ENCODE measurements around the gene THNSL1.

DNA sequence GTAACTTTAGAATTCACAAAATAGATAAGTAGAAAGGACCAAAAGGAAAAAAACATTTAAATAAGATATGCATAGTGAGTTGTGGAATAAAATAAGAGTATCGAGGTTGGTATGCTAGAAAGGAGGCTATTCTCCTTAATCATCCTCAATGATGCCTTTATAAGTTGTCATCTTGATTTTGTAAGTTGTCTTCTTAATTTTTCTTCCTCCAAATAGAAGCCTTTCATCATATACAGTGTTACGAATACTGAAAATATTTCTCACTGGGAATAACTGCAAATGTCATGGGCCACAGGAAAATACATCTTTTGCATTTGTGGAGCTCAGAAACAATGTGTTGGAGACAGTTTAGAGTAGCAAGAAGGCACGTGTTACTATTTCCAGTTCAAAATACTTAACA lies 32.5 kb upstream of the THNSL1 start:
- TF ChIP-seq, protein P1, sequence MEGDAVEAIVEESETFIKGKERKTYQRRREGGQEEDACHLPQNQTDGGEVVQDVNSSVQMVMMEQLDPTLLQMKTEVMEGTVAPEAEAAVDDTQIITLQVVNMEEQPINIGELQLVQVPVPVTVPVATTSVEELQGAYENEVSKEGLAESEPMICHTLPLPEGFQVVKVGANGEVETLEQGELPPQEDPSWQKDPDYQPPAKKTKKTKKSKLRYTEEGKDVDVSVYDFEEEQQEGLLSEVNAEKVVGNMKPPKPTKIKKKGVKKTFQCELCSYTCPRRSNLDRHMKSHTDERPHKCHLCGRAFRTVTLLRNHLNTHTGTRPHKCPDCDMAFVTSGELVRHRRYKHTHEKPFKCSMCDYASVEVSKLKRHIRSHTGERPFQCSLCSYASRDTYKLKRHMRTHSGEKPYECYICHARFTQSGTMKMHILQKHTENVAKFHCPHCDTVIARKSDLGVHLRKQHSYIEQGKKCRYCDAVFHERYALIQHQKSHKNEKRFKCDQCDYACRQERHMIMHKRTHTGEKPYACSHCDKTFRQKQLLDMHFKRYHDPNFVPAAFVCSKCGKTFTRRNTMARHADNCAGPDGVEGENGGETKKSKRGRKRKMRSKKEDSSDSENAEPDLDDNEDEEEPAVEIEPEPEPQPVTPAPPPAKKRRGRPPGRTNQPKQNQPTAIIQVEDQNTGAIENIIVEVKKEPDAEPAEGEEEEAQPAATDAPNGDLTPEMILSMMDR (IDR thresholded peaks at IDR 0.05), result no peak
- TF ChIP-seq SIN3A (IDR thresholded peaks at IDR 0.05; ENCODE audit: borderline replicate concordance, insufficient read depth, low read depth, low read length), result no peak
- TF ChIP-seq, protein P2, sequence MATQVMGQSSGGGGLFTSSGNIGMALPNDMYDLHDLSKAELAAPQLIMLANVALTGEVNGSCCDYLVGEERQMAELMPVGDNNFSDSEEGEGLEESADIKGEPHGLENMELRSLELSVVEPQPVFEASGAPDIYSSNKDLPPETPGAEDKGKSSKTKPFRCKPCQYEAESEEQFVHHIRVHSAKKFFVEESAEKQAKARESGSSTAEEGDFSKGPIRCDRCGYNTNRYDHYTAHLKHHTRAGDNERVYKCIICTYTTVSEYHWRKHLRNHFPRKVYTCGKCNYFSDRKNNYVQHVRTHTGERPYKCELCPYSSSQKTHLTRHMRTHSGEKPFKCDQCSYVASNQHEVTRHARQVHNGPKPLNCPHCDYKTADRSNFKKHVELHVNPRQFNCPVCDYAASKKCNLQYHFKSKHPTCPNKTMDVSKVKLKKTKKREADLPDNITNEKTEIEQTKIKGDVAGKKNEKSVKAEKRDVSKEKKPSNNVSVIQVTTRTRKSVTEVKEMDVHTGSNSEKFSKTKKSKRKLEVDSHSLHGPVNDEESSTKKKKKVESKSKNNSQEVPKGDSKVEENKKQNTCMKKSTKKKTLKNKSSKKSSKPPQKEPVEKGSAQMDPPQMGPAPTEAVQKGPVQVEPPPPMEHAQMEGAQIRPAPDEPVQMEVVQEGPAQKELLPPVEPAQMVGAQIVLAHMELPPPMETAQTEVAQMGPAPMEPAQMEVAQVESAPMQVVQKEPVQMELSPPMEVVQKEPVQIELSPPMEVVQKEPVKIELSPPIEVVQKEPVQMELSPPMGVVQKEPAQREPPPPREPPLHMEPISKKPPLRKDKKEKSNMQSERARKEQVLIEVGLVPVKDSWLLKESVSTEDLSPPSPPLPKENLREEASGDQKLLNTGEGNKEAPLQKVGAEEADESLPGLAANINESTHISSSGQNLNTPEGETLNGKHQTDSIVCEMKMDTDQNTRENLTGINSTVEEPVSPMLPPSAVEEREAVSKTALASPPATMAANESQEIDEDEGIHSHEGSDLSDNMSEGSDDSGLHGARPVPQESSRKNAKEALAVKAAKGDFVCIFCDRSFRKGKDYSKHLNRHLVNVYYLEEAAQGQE (IDR thresholded peaks at IDR 0.05; ENCODE audit: insufficient read depth in 1 of 2, low read depth in 2 of 2, low read length in 1 of 2), result no peak

Data from Panc1 (cell line).